GM18526 (cell line): Measurements from ENCODE around the gene ANKRD13D.

ENCODE experiments used
- POLR2A ChIP-seq: IDR thresholded peaks from 3 replicates; pipeline ENCODE4 v1.6.1; 2011; ENCODE audit not compliant: insufficient read length; ENCODE audit errors: extremely low read depth

The ANKRD13D gene

DNA sequence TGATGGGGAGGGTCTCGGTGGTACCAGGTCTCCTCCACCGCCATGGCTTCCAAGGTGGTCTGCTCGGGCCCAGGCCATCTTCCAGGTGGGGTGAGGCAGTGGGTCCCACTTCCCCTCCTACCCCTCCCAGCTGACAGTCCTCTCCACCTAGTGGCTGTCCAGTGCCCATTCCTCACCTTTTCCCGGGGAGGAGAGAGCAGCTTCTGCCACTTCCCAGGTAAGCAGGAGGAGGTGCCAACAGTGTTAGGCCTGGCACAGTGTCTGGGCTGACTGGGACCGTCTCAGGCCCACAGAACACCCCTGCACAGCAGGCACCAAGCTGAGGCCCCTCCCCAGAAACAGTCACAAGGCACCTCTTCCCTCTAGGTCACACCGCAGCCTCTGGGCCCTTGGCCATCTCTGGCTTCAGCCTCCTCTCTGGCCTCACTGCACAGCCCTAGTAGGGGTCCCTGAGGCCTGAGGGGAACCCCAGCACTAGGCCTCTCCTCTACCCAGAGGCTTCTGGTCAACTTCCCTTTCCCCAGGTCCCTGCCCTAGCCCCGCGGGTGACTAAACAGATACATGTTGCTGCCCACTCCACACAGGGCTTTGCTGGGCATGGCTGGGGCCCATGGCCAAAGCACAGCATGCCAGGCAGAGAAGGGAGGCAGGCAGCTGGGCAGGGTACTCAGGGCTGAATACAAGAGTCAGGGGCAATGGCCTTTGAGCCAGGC, 2.3 kb upstream of the ANKRD13D start:
- TF ChIP-seq POLR2A: no peak

DNA sequence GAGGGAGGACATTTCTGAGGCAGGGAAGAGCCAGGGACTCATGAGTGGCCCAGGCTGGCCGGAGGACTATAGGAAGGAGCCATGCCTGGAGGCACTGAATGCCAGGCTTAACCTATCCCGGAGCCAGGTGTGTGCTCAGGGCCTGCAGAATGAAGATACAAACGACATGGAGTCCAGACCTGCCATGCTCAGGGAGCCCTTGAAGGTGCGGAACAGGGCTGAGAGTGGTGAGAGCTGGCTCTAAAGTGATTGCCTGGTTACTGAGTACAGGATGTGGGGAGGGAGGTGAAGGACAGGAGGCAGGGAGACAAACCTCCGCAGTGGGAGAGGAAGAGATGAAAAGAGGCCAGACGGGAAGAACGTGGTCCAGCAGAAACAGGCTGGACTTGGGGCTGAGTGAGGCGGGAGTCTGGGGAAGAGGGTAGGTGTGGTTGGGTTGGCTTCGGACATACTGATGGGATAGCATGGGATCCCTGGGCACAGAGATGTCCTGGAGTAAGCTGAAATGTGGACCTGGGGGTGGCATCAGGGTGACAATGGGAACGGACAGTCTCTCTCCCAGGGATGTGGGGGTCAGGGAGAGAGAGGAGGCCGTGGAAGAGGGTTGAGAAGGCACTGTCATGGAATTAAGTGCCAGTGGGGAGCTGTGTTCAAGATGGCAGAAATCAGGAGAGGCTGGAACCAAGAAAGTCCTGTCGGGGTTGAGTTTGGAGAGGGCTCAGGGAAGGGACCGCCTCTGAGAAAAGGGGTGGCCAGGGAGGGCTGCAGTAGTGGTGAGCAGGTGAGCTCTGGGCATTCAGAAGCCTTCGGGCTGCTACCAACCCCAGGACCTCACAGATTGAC, 1.5 kb upstream of the ANKRD13D start:
- no peak for TF ChIP-seq POLR2A

DNA sequence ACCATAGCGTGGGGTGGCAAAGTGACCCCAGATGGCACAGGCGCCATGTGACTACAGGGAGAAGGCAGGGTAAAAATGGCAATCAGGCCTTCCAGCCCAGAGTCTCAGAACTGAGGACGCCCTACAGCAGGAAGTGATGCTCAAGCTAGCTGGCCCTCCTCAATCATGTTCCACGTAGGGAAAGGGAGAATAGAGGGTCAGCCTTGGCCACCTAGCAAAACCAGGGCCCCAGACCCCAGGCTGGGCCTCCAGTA, 978 bp upstream of the ANKRD13D start:
- no peak for TF ChIP-seq POLR2A

DNA sequence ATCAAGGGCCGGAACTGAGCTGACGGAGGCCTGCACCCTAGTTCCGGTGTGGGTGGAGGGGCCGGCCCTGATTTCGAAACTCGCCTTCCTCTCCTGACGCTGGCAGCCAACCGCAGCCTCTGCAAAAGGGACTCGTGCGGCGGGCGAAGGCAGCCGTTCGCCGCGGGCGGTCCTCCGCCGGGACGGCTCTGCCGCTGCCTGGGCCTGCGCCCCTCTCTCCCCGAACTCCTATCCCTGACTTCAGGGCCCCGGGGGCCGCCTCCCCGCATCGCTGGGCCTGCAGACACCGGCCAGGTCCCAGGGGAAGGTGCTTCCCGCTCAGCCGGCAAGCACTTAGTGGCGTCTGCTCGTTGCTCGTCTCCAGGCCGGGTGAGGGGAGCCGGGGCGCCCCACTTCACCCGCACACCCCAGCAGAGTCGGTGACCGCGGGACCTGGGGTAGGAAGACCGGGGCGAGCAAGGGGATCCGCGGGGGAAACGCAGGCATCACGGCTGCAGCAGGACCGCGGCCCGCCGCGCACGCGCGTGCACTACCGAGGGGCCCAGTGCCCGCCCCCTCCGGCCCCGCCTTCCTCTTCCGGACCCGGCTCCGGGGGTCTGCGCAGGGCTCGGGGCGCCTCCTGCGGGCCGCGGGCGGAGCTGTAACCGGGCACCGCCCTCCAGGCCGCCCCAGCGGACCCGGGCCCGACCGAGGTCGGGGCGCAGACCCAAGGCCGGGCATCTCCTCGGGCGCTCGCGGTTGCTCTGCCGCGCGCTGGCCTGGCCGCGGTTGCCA, 464 bp upstream of the ANKRD13D start:
- TF ChIP-seq POLR2A: peak; percentile 93

DNA sequence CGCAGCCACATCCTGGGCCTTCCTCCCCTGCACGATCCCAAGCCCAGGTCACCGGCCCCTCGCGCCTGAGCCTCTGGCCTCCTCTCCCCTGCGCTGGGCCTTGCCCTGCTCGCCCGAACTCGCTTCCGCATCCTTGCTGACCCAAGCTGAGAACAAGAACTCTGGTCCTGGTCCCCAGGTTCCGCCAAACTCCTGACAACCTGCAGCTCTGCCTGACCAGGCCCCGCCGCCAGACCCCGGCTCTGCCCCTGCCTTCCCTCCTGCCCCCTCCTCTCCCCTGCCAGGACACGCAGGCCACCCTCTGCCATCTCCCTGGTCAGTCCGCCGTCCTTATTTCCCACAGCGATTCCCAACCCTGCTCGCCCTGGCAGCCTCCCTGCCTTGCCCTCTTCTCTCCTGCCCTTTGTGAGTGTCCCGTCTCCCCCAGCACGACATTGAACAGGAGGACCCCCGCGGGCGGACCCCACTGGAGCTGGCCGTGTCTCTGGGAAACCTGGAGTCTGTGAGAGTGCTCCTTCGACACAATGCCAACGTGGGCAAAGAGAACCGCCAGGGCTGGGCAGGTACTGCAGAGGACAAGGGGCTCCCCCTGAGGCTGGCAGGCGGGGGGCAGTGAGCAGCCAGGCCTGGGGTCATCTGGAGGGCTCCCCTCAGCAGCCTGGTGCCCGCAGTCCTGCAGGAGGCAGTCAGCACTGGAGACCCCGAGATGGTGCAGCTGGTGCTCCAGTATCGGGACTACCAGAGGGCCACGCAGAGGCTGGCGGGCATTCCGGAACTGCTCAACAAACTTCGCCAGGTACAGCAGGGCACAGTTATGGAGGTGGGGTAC, 762 bp downstream of the ANKRD13D start:
- TF ChIP-seq POLR2A: no peak

DNA sequence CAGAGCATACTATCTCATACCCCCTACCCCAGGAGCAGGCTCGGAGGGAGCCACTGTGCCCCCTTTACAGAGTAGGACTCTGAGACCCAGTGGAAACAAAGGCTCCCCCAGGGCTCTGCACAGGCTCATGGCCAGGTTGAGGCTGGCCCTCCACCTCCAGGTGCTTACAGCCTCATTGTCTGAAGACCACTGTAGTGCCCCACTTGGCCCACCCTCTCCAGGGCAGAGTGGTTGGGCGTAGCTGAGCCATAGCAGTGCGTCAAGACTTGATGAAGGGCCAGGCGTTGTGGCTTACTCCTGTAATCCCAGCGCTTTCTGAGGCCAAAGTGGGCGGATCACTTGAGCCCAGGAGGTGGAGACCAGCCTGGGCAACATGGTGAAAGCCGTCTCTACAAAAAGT, 1.7 kb downstream of the ANKRD13D start:
- TF ChIP-seq POLR2A: no peak

DNA sequence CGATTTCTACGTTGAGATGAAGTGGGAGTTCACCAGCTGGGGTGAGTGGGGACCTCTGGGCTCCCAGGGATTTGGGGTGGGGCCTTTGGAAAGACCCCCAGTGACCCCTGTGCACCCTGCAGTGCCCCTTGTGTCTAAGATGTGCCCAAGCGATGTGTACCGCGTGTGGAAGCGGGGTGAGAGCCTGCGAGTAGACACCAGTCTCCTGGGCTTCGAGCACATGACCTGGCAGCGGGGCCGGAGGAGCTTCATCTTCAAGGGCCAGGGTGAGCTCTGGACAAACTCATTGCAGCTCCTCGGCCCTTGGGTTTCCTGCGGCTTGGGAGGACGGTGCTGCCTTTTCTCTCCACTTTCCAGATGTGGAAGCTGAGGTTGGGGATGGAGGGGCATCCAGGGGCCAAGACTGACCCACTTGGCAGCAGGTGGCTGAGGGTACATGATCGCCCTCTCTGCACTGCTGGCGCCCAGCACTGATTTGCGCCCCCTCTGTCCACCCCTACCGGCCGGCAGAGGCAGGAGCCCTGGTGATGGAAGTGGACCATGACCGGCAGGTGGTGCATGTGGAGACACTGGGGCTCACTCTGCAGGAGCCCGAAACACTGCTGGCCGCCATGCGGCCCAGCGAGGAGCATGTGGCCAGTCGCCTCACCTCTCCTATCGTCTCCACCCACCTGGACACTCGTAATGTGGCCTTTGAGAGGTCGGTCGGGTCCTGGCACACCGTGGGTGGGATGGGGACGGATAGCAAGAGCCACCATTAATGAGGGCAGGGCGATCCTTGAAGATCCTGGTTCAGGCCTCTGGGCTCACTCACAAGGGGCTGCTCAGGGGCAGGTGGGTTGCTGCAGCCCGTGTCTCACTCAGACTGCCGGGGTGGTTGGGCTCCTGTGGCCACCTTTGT, 2.6 kb downstream of the ANKRD13D start:
- TF ChIP-seq POLR2A: no peak

DNA sequence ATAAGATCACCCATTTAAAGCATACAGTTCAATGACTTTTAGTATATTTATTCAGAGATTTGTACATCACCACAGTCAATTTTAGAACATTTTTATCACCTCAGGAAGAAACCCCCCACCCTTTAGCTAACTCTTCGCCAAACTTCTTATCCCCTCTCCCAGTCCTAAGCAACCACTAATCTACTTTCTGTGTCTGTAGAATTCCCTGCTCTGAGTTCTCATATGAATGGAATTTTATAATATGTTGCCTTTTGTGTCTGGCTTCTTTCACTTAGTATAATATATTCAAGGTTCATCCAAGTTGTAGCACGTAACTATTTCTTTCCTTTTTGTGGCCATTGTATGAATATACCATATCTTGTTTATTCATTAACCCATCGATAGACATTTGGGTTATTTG, 3.6 kb downstream of the ANKRD13D start:
- TF ChIP-seq POLR2A: no peak

DNA sequence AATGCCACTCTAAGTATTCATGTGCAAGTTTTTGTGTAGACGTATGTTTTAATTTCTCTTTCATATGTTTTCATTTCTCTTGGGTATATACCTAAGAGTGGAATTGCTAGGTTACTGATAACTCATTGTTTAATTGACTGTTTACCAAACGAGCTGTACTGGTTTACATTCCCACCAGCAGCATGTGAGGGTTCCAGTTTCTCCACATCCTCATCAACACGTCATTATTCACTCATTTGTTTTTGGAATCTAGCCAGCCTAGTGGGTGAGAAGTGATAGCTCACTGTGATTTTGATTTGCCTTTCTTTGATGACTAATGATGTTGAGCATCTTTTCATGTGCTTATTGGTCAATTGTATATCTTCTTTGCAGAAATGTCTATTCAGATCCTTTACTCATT, 4.0 kb downstream of the ANKRD13D start:
- TF ChIP-seq POLR2A: no peak

DNA sequence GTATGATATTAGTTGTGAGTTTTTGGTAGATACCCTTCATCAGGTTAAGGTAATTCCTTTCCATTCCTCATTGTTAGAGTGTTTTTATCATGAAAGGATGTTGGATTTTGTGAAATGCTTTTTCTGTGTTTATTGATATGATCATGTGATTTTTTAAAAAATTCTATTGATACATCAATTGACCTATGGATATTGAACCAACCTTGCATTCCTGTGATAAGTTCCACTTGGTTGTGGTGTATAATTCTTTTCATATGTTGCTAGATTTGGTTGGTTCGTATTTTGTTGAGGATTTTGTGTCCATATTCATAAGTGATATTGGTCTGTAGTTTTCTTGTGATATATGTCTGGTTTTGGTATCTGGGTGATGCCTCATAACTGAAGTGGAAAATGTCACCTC, 6.7 kb downstream of the ANKRD13D start:
- TF ChIP-seq POLR2A: no peak

DNA sequence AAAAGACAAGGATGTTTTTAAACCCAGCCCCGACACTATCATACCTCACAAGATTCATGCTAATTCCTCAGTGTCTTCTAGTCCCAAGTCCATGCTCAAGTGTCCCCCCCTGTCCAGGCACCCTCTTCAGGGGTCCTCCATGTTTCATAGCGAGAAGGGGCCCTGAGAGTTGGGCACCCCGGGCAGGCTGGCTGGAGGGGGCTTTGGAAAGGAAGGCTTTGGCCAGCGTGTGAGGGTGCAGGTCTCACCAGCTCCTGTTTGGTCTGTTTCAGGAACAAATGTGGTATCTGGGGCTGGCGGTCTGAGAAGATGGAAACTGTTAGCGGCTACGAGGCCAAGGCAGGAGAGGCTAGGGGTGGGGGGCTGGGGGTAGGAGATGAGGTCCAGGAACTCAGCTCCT, 9.7 kb downstream of the ANKRD13D start:
- TF ChIP-seq POLR2A: no peak

DNA sequence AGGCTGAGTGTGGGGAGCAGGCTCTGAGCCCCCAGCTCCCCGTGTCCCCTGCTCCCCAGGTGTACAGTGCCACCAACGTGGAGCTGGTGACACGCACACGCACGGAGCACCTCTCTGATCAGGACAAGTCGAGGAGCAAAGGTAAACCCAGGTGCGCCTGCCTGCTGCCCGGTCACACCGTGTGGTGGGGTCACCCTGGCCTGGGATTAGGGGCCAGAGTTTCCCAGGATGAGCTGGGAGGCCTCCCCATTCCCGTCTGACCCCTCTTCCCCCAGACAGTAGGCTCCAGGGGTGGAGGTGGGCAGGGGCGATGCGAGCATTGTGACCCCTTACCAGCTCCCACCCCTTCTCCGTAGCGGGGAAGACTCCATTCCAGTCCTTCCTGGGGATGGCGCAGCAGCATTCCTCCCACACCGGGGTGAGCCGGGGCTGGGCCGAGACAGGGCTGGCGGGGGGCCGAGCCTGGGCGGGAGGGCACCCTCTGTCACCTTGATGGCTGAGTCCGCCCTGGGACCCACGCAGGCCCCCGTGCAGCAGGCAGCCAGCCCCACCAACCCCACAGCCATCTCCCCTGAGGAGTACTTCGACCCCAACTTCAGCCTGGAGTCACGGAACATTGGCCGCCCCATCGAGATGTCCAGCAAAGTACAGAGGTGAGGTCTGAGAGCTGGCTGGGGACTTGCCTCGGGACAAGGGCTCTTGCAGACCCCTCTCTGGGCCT, 10.5 kb downstream of the ANKRD13D start:
- TF ChIP-seq POLR2A: no peak

DNA sequence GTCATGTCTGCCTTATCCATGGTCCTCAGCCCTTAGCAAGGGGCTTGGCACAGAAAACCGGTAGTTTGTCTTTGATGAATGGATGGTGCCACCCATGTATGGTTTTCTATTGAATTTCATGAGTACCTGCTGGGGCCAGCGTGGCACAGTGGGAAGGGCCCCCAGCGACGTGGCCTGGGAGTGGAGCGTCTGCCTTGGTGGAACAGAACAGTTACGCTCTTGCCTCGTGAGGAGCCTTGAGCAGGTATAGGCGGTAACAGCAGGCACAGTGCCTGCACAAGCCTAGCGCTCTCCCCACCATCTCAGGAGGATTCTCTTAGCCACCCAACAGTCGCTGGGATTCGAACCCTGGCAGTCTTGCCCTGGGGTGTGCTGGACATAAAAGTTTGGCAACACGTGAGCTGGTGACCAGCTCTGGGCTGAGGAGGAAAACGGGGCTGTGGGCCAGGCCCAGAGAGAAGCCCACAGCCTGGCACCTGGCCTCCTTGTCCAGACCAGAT, 11.2 kb downstream of the ANKRD13D start:
- no peak for TF ChIP-seq POLR2A
